Right ventricle myocardium superior (tissue), 1 donor: Measurements from ENCODE around the gene ZNF853. TPM values are rescaled to one million over a fixed set of nuclear protein-coding genes. Genes with fewer than 3 reads are reported as not detected.
A peak's percentile ranks its signal among the peaks of the same experiment; 100 is the strongest.

Source experiments
- ATAC-seq: fragments of 200-7000 bp; cut with Tn5 transposase; one replicate; pipeline ENCODE4 v1.9.1; 2020; ENCODE audit warnings: mild to moderate bottlenecking; ENCODE audit not compliant: poor library complexity
- DNase-seq: peaks from one replicate; pipeline ENCODE4 v3.0.0-alpha.2; 2020
- intact Hi-C: fragments of 100-400 bp; cut with DNase I; formaldehyde crosslinking; loops from one replicate; pipeline ENCODE4 v1.11.2; 2022
- total RNA-seq: library from RNA; stranded (reverse); fragmentation: NEBNext Ultra II Directional; extraction: Animal tissue kit (Norgen Biotek cat#: 25700); gene quantifications from one replicate; pipeline ENCODE4 v1.2.1, GENCODE V29; 2021
- donor health status: DM: no; HTN: yes; CAD: no; lungs with severe emphysema.

Gene ZNF853
- total RNA-seq, 1 donor from 2014 or later, result 10.7 TPM

- no peak for DNase-seq
- intact Hi-C loops, result no loop called here
- ATAC-seq, result peak; percentile 11
These were observed 24.7 kb upstream of the ZNF853 start for GRCh38 chr7:6590645-6591110.

GRCh38 chr7:6600093-6600492 lies 15.3 kb upstream of the ZNF853 start:
- intact Hi-C loops, result no loop called here
- no peak for ATAC-seq
- no peak for DNase-seq

GRCh38 chr7:6604458-6604857 lies 11.0 kb upstream of the ZNF853 start:
- no peak for ATAC-seq
- DNase-seq, result no peak
- intact Hi-C loops, result no loop called here

GRCh38 chr7:6606866-6607583 lies 8.4 kb upstream of the ZNF853 start:
- no peak for ATAC-seq
- no peak for DNase-seq
- intact Hi-C loops, result no loop called here

GRCh38 chr7:6607651-6608051 lies 7.8 kb upstream of the ZNF853 start:
- DNase-seq (no peak), ATAC-seq (no peak)
- intact Hi-C loops, result no loop called here

GRCh38 chr7:6608081-6608480 lies 7.3 kb upstream of the ZNF853 start:
- no peak for ATAC-seq
- DNase-seq, result no peak
- intact Hi-C loops, result no loop called here

DNA sequence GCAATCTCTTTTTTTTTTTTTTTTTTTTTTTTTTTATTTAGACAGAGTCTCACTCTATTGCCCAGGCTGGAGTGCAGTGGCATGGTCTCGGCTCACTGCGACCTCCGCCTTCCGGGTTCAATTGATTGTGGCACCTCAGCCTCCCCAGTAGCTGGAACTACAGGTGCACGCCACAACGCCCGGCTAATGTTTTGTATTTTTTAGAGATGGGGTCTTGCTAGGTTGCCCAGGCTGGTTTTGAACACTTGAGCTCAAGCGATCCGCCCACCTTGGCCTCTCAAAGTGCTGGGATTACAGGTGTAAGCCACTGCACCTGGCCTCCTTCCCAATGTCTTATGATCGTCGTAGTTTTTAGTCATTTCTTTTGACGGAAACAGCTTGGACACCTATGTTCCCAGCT lies 6.6 kb upstream of the ZNF853 start:
- intact Hi-C loops, result no loop called here
- DNase-seq (no peak), ATAC-seq (no peak)

GRCh38 chr7:6612819-6613218 lies 2.6 kb upstream of the ZNF853 start:
- intact Hi-C loops, result no loop called here
- ATAC-seq (no peak), DNase-seq (no peak)

DNA sequence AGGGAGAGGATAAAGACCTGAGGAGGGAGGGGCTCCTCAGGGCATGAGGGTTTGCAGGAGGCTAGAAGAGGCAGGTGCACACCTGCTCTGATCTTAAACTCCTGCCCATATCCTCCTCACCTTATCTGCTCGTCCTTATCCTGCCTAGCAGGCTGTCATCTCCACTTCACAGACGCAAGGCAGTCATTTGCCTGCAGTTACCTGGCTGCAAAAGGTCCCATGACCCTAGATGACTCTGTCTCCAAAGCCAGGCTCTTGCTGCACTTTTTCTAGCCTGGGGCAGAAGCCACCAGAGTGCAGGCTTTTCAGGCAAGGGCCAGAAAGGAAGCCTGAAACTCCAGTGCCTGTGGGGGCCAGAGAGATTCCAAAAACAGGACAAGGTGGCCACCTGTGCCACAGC lies 1.7 kb upstream of the ZNF853 start:
- intact Hi-C loops, result no loop called here
- DNase-seq, result no peak
- no peak for ATAC-seq

DNA sequence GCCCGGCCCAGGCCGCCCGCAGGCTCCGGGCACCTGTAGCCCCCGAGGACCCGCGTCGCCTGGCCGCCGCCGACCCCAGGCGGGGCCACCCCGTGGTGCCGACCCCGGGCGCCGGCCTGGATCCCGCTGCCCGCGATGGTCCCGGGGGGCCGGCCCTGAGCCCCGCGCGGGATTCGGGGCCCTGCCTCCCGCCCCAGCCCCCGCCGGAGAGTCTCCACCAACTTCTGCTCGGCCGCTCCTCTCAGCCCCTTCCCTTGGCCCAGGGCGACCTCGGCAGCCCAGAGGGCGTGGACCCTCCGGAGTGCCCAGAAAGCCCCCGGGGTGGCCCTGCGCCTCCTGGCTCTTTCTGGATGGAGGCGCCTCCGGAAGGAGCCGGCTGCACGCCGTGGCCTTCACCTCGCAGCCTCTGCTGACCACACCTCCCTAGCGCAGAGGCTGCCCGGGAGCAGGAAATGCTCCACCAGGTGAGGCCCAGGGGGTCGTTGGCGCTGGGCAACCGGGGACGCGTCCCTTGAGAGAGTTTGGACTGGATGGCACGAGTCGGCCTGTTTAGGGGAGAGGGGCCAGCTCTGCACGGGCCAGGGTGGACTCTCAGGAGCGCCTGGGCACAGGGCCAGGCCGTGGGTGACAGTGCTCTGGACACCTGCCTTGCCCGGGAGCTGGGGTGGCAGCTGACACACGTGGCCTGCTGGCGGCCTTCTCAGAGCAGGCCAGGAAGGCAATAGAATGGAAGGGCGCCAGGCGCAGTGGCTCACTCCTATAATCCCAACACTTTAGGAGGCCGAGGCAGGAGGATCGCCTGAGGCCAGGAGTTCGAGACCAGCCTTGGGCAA lies 529 bp downstream of the ZNF853 start:
- DNase-seq, result no peak
- peak; percentile 54 for ATAC-seq
- intact Hi-C loops, result no loop called here

DNA sequence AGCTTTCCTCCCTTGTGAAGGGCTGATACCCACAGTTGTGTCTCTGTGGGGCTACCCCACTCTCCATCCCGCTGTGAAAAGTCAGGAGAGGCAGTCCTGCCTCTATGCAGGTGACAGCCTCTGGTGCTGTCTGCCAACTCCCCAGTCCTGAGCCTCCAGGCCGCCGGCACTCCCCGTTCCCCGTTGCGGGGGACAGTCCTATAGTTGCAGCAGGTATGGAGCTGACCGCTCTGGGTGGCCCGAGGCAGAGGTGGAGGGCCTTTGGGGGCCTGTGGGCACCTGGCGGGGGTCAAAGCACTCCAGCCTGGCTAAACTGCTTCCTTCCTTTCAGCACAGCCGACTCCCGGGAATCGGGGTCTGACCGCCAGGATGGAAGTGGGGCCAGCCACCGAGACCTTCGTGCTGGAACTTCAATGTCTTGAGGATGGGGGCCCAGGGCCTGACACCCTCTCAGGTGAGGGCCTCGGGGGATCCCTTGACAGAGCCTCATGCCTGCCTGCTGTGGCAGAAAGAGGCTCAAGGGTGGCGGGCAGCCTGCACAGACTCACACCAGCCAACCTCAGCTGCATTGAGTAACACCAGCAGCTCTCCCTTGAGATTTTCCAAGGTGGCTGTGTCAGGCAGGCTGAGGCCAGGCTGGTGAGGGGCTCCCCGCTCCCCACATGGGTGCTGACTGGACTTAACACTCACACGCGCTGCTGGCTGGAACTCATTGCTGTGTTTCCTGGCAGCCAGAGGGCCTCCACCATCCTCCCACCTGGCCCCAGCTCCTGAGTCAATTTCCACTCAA lies 1.6 kb downstream of the ZNF853 start:
- ATAC-seq, result no peak
- DNase-seq, result no peak
- intact Hi-C loops, result no loop called here

DNA sequence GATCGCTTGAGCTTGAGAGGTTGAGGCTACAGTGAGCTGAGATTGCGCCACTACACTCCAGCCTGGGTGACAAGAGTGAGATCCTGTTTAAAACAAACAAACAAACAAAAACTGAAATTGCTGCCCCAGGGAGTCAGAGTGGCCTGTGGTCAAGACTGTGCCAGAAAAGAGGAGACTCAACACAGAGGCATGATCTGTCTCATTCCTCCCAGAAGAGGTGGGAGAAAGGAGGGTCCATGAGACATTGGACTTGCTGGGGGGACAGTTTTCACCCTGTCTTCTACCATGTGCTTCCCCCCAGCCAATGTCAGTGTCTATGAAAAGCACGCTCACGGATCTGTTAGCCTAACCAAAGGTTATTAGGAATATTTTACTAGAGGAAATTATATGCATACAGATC lies 3.2 kb downstream of the ZNF853 start:
- intact Hi-C loops, result no loop called here
- ATAC-seq (no peak), DNase-seq (no peak)

DNA sequence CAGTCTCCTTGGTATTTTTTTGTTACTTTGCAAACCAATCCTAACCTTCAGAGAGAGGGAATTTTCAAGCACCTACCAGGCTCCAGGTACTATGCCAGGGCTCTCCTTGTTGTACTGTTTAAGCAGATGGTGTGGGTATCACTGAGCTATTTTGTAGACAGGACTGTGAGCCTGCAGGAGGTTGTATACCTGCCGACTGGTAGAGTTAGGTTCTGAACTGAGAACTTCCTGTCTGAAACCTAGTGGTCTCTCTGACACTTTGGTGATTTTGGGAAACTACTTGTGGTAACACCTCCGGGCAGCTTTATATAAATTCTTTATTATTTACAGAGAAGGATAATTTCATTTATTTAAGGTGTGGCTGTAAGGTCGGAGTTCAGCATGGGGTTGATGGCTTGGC lies 4.6 kb downstream of the ZNF853 start:
- ATAC-seq, result no peak
- intact Hi-C loops, result no loop called here
- no peak for DNase-seq

DNA sequence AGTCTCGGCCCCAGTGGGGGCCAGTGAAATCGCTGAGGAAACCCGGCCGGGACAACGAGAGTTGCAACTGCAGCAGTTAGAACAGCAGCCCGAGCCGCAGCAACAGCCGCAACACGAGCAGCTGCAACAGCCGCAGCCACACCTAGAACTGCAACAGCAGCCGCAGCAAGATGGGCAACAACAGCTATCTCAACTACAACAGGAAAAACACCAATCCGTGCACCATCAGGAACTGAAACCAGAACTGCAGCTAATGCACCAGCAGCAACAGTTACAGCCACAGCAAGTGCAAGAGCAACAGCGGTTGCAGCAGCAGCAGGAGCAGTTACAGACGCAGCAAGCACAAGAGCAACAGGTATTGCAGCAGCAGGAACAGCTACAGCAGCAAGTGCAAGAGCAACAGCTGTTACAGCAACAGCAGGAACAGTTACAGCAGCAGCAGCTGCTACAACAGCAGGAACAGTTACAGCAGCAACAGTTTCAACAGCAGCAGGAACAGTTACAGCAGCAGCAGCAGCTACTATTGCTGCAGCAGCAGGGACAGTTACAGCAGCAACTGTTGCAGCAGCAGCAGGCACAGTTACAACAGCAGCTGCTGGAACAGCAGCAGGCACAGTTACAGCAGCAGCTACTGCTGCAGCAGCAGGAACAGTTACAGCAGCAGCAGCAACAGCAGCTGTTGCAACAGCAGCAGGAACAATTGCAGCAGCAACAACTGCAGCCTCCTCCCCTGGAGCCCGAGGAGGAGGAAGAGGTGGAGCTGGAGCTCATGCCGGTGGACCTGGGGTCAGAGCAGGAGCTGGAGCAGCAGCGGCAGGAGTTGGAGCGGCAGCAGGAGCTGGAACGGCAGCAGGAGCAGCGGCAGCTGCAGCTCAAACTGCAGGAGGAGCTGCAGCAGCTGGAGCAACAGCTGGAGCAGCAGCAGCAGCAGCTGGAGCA lies 6.1 kb downstream of the ZNF853 start:
- intact Hi-C loops, result no loop called here
- no peak for ATAC-seq
- DNase-seq, result no peak

- DNase-seq (no peak), ATAC-seq (no peak)
- intact Hi-C loops, result no loop called here
These were observed 6.8 kb downstream of the ZNF853 start for GRCh38 chr7:6622134-6622710.

DNA sequence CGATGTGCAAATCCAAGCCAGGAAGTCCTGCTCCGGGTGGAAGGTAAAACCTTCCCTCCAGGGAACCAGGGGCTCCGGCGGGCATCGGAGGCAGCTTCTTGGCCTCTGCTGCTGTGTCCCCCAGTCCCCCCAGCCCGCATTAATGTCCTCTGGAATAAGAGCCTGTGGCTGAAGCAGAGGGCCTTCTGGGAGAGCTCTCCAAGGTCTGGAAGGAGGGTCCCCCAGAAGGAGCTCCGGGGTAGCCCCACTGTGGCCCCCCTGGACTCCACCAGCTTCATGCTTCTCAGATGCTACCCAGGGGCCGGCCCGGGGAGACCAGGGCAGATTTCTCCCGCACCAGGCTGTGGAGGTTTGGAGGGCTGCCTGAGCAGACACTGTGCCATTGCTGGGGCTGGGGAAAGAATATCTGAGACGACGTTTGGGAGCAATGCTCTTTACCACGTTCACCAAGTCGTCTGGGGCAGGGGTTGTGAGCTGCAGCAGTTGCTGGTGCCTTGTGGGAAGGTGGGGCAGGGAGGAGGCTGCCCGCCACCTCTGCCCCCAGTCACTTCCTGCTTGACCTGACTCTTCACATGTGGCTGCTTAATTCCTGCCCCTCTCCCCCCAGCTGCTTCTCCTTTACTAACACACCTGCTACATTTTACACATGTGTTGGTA lies 8.3 kb downstream of the ZNF853 start:
- ATAC-seq (no peak), DNase-seq (no peak)
- intact Hi-C loops, result no loop called here

DNA sequence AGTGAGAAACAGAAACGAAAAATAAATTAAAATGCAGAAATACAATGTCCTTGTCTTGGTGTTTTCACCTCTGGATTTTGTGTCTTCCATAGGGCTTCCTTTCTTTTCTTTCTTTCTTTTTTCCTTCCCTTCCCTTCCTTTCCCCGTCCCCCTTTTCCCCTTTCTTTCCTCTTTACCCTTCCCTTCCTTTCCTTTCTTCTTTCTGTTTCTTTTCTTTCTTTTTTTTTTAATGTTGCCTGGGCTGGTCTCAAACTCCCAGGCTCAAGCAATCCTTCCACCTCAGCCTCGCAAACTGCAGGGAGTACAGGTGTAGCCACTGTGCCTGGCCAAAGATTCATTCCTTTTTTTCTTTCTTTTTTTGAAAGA lies 8.8 kb downstream of the ZNF853 start:
- no peak for ATAC-seq
- intact Hi-C loops, result no loop called here

GRCh38 chr7:6628045-6628444 lies 12.6 kb downstream of the ZNF853 start:
- ATAC-seq (no peak), DNase-seq (no peak)
- intact Hi-C loops, result no loop called here

More for the DNA sequence above, 8.8 kb downstream of the ZNF853 start:
- DNase-seq, result no peak
